SK-N-SH (cell line): ENCODE results near the gene SLC23A3. TPM values are rescaled to one million over a fixed set of nuclear protein-coding genes. Genes with fewer than 3 reads are reported as not detected.

Experiments
- CTCF ChIA-PET: fragments of 300-600, 350-600 bp; formaldehyde crosslinking; extraction: SDS; loops from one replicate; lab custom pipeline; 2021; lab: Yijun Ruan, JAX
- POLR2A ChIA-PET: fragments of 350-600 bp; sonication (Branson Sonifier 250); formaldehyde crosslinking; extraction: SDS; loops from one replicate; lab custom pipeline; 2020; ENCODE audit warnings: antibody characterized with exemption, inconsistent platforms; lab: Yijun Ruan, JAX
- DNase-seq: peaks from one replicate; pipeline ENCODE4 v3.0.0; 2012
- H2AFZ ChIP-seq: fragments of 200-600 bp; sonication (generic); 2 replicates; pipeline ENCODE4 v1.8.1; 2016; ENCODE audit warnings: antibody characterized with exemption, mild to moderate bottlenecking, low read depth
- H3F3A ChIP-seq: fragments of 200-600 bp; sonication (generic); replicated peaks from 2 replicates; pipeline ENCODE3; 2016; ENCODE audit warnings: antibody characterized with exemption, mild to moderate bottlenecking; ENCODE audit not compliant: insufficient read depth
- H3K27ac ChIP-seq, 2 experiments: fragments of 200-500 bp in 1 of 2; fragments of 200-600 bp in 1 of 2; sonication (Bioruptor generic) in 1 of 2; sonication (generic), shearing (Covaris generic) in 1 of 2; 2 replicates each; pipeline versions ENCODE4 v1.5.1 to v1.6.1; 2014 to 2016; ENCODE audit warnings: low read depth in 2 of 2, inconsistent platforms in 1 of 2, low read length in 1 of 2, mild to moderate bottlenecking in 1 of 2, mixed read lengths in 1 of 2
- H3K27me3 ChIP-seq: fragments of 200-600 bp; sonication (generic), shearing (Covaris generic); 2 replicates; pipeline ENCODE4 v1.6.1; 2016; ENCODE audit warnings: mixed run types; ENCODE audit not compliant: insufficient read depth
- H3K36me3 ChIP-seq, 2 experiments: fragments of 200-500 bp in 1 of 2; fragments of 200-600 bp in 1 of 2; sonication (Bioruptor generic) in 1 of 2; sonication (generic) in 1 of 2; replicated peaks in 1 of 2; 2 replicates each; pipeline versions ENCODE3 to v1.5.1; 2014 to 2016; ENCODE audit warnings: low read length in 1 of 2, mild to moderate bottlenecking in 1 of 2; ENCODE audit not compliant: insufficient read depth in 2 of 2, control insufficient read depth in 1 of 2
- H3K4me1 ChIP-seq, 2 experiments: fragments of 200-500 bp in 1 of 2; fragments of 200-600 bp in 1 of 2; sonication (Bioruptor generic) in 1 of 2; sonication (generic), shearing (Covaris generic) in 1 of 2; 2 replicates each; pipeline versions ENCODE4 v1.5.1 to v1.6.1; 2014 to 2016; ENCODE audit warnings: low read depth in 1 of 2, low read length in 1 of 2, mixed run types in 1 of 2; ENCODE audit not compliant: insufficient read depth in 2 of 2, control insufficient read depth in 1 of 2
- H3K4me2 ChIP-seq: fragments of 200-600 bp; sonication (generic), shearing (Covaris generic); 2 replicates; pipeline ENCODE4 v1.6.1; 2017; ENCODE audit warnings: mixed run types
- H3K4me3 ChIP-seq, 2 experiments: fragments of 200-500 bp in 1 of 2; fragments of 200-600 bp in 1 of 2; sonication (Bioruptor generic) in 1 of 2; sonication (generic), shearing (Covaris generic) in 1 of 2; 2 replicates each; pipeline versions ENCODE4 v1.5.1 to v1.8.1; 2014 to 2016; ENCODE audit warnings: low read depth in 2 of 2, inconsistent platforms in 1 of 2, low read length in 1 of 2, mild to moderate bottlenecking in 1 of 2, mixed read lengths in 1 of 2, moderate library complexity in 1 of 2
- H3K79me2 ChIP-seq: fragments of 200-600 bp; sonication (generic); 2 replicates; pipeline ENCODE4 v1.8.1; 2017; ENCODE audit warnings: mild to moderate bottlenecking; ENCODE audit not compliant: insufficient read depth
- H3K9ac ChIP-seq: fragments of 200-600 bp; sonication (generic); 2 replicates; pipeline ENCODE4 v1.6.1; 2017; ENCODE audit warnings: mixed run types
- H3K9me2 ChIP-seq: fragments of 200-600 bp; sonication (generic); 2 replicates; pipeline ENCODE4 v1.6.1; 2017; ENCODE audit warnings: mixed run types
- H3K9me3 ChIP-seq: fragments of 200-600 bp; sonication (generic); 2 replicates; pipeline ENCODE4 v1.6.1; 2017; ENCODE audit warnings: mixed run types, mild to moderate bottlenecking, moderate library complexity
- H4K20me1 ChIP-seq: fragments of 200-600 bp; sonication (generic); 2 replicates; pipeline ENCODE4 v1.6.1; 2017; ENCODE audit warnings: mild to moderate bottlenecking, mixed run types; ENCODE audit not compliant: insufficient read depth
- FOXM1 ChIP-seq: IDR thresholded peaks from 2 replicates; pipeline ENCODE4 v1.4.0; 2012; ENCODE audit warnings: low read depth, mild to moderate bottlenecking
- GATA2 ChIP-seq: sonication (generic); formaldehyde crosslinking; IDR thresholded peaks from 2 replicates; pipeline ENCODE4 v1.5.0; 2020; ENCODE audit warnings: mild to moderate bottlenecking, missing genetic modification reagents
- MEF2A ChIP-seq: IDR thresholded peaks from 2 replicates; pipeline ENCODE4 v1.4.0; 2012; ENCODE audit warnings: low read depth, borderline replicate concordance
- MXI1 ChIP-seq: IDR thresholded peaks from 2 replicates; pipeline ENCODE4 v1.6.1; 2012; ENCODE audit warnings: mild to moderate bottlenecking, low read depth, low read length, improper control_type of control experiment
- RXRA ChIP-seq: IDR thresholded peaks from 2 replicates; pipeline ENCODE4 v1.4.0; 2012; ENCODE audit warnings: low read depth, mild to moderate bottlenecking, borderline replicate concordance
- YY1 ChIP-seq: IDR thresholded peaks from 2 replicates; pipeline ENCODE4 v1.4.0; 2012; ENCODE audit warnings: low read depth, mild to moderate bottlenecking
- WGBS: methylation state at CpG from one replicate; pipeline ENCODE4 v1.1.6; 2017; ENCODE audit warnings: low lambda C conversion rate; 5-methylcytosine and 5-hydroxymethylcytosine counted together
- polyA plus RNA-seq, 3 experiments: library from polyadenylated mRNA; depleted of rRNA; stranded (reverse); fragments of >200 nt; gene quantifications; 2 replicates each; pipeline ENCODE4 v1.2.3, GENCODE V29; 2012
- TF ChIP-seq, protein P1 (sequence below): fragments of 150-350 bp; IDR thresholded peaks from 2 replicates; pipeline ENCODE4 v1.6.1; 2016; ENCODE audit warnings: mild to moderate bottlenecking, low read depth, low read length
- TF ChIP-seq, protein P2 (sequence below): IDR thresholded peaks from 2 replicates; pipeline ENCODE4 v1.6.1; 2012; ENCODE audit warnings: mild to moderate bottlenecking, low read depth, low read length, moderate library complexity
- TF ChIP-seq, protein P3 (sequence below): IDR thresholded peaks from 2 replicates; pipeline ENCODE4 v1.4.0; 2012; ENCODE audit warnings: low read depth, borderline replicate concordance

SLC23A3 gene
- polyA plus RNA-seq, 1 of the 3 experiments (the other 2 are of a cell fraction), result 2.1 TPM

DNA sequence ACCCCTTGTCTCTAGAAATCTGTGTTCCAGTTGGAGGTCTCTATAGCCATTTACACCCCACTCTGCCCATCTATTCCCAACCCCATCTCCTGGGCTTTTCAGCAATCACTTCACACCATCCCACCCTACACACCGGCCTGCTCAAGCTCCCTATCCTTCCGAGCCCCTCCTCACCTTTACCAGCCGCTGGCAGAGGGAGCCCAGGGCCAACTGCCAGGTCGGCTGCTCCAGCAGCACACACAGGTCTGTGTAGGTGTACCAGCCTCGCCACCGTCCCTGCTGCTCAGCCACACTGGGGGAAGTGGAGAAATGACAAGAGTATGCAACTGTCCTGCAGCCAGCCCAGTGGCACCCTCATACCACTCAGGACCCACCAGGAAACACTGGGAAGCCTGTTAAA is 3.3 kb upstream of the SLC23A3 start:
- ChIA-PET POLR2A (no interaction called here), CTCF (interaction anchor here (1.0 to 8.7 kb wide), 6 partner anchors 14 to 193 kb away, joined by 3 to 104 read pairs (median 18); partner anchors contain the start of genes DNAJB2 and NHEJ1)
- 94% methylated on average over 6 of the region's 6 CpGs for WGBS

More for the DNA sequence above, 3.3 kb upstream of the SLC23A3 start:
- no peaks in the 10 kb centered on the region for H4K20me1 ChIP-seq
- peaks cover 12% of the 10 kb centered on the region; the same call in 1 of the 2 replicates for H3K79me2 ChIP-seq
- no peaks in the 10 kb centered on the region for H3K9me2 ChIP-seq
- H3K4me2 ChIP-seq, result no peak overlapping the region
- no peaks in the 10 kb centered on the region for H3K9me3 ChIP-seq
- H3F3A ChIP-seq, result peaks cover 10% of the 10 kb centered on the region
- TF ChIP-seq GATA2 (CRISPR knock-in tag) (no peak), FOXM1 (no peak), RXRA (no peak), MEF2A (no peak), YY1 (no peak), MXI1 (no peak)
- TF ChIP-seq, protein P1, sequence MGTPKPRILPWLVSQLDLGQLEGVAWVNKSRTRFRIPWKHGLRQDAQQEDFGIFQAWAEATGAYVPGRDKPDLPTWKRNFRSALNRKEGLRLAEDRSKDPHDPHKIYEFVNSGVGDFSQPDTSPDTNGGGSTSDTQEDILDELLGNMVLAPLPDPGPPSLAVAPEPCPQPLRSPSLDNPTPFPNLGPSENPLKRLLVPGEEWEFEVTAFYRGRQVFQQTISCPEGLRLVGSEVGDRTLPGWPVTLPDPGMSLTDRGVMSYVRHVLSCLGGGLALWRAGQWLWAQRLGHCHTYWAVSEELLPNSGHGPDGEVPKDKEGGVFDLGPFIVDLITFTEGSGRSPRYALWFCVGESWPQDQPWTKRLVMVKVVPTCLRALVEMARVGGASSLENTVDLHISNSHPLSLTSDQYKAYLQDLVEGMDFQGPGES, result no peak
- TF ChIP-seq, protein P2, sequence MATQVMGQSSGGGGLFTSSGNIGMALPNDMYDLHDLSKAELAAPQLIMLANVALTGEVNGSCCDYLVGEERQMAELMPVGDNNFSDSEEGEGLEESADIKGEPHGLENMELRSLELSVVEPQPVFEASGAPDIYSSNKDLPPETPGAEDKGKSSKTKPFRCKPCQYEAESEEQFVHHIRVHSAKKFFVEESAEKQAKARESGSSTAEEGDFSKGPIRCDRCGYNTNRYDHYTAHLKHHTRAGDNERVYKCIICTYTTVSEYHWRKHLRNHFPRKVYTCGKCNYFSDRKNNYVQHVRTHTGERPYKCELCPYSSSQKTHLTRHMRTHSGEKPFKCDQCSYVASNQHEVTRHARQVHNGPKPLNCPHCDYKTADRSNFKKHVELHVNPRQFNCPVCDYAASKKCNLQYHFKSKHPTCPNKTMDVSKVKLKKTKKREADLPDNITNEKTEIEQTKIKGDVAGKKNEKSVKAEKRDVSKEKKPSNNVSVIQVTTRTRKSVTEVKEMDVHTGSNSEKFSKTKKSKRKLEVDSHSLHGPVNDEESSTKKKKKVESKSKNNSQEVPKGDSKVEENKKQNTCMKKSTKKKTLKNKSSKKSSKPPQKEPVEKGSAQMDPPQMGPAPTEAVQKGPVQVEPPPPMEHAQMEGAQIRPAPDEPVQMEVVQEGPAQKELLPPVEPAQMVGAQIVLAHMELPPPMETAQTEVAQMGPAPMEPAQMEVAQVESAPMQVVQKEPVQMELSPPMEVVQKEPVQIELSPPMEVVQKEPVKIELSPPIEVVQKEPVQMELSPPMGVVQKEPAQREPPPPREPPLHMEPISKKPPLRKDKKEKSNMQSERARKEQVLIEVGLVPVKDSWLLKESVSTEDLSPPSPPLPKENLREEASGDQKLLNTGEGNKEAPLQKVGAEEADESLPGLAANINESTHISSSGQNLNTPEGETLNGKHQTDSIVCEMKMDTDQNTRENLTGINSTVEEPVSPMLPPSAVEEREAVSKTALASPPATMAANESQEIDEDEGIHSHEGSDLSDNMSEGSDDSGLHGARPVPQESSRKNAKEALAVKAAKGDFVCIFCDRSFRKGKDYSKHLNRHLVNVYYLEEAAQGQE, result no peak
- TF ChIP-seq, protein P3, sequence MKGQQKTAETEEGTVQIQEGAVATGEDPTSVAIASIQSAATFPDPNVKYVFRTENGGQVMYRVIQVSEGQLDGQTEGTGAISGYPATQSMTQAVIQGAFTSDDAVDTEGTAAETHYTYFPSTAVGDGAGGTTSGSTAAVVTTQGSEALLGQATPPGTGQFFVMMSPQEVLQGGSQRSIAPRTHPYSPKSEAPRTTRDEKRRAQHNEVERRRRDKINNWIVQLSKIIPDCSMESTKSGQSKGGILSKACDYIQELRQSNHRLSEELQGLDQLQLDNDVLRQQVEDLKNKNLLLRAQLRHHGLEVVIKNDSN, result no peak
- peaks cover 0 to 8% of the 10 kb centered on the region in 2 experiments; a peak in 2 of 4 replicates for H3K4me1 ChIP-seq
- H3K27ac ChIP-seq, result no peak overlapping the region
- no peak overlapping the region for H2AFZ ChIP-seq
- no peak overlapping the region for H3K4me3 ChIP-seq
- no peak for DNase-seq
- H3K36me3 ChIP-seq, result peaks cover 11 to 32% of the 10 kb centered on the region in 2 experiments
- H3K9ac ChIP-seq, result no peak overlapping the region
- H3K27me3 ChIP-seq, result no peaks in the 10 kb centered on the region
